KBM-7 (cell line): ENCODE data around the gene CSTPP1.
"Not testable (repeated sequence)": the region's sequence is repeated elsewhere in the genome, so short reads cannot be mapped to it uniquely, and the experiment has no call there.

ENCODE experiments used
- DNase-seq: peaks from one replicate; pipeline ENCODE4 v3.0.0-alpha.2; 2015
- in situ Hi-C: fragments of 300-500 bp; cut with MboI; formaldehyde crosslinking; loops from 2 replicates; pipeline ENCODE4 v1.14.3; 2020; ENCODE audit warnings: low sequenced_read_pairs, low pct_unique_long_range_greater_than_20kb, mixed read lengths

Gene CSTPP1

GRCh38 chr11:47204637-47204989, 268.1 kb downstream of the CSTPP1 start:
- no peak for DNase-seq
- in situ Hi-C loops = no loop called here

GRCh38 chr11:47206577-47206976, 270.0 kb downstream of the CSTPP1 start:
- in situ Hi-C loops, DNase-seq: not testable (repeated sequence)

GRCh38 chr11:47207459-47207858, 270.9 kb downstream of the CSTPP1 start:
- in situ Hi-C loops = no loop called here
- no peak for DNase-seq

DNA sequence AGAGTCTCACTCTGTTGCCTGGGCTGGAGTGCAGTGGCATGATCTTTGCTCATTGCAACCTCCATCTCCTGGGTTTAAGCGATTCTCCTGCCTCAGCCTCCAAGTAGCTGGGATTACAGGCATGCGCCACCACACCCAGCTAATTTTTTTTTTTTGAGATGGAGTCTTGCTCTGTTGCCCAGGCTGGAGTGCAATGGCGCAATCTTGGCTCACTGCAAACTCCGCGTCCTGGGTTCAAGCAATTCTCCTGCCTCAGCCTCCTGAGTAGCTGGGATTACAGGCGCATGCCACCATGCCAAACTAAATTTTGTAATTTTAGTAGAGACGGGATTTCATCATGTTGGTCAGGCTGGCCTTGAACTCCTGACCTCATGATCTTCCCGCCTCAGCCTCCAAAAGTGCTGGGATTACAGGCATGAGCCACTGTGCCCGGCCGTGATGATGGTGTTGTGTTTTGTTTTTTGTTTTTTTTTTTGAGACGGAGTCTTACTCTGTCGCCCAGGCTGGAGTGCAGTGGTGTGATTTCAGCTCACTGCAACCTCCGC, 271.5 kb downstream of the CSTPP1 start:
- DNase-seq, in situ Hi-C loops: not testable (repeated sequence)

GRCh38 chr11:47208628-47209027, 272.1 kb downstream of the CSTPP1 start:
- in situ Hi-C loops = no loop called here
- DNase-seq = no peak
